K562 (cell line): ENCODE results near the gene SORT1. TPM values are rescaled to one million over a fixed set of nuclear protein-coding genes. Genes with fewer than 3 reads are reported as not detected.

Experiments
- CBX8 ChIP-seq: fragments of 200-600 bp; sonication (generic); IDR thresholded peaks from 2 replicates; pipeline ENCODE4 v1.6.1; 2012; ENCODE audit warnings: borderline replicate concordance, mixed run types, low read depth, mild to moderate bottlenecking, moderate library complexity, mixed read lengths, low read length, control low read depth, inconsistent platforms; ENCODE audit not compliant: poor library complexity, severe bottlenecking; ENCODE audit errors: extremely low read depth
- CHD2 ChIP-seq: IDR thresholded peaks from 2 replicates; pipeline ENCODE4 v1.6.1; 2011; ENCODE audit warnings: low read depth, low read length
- HSF4 ChIP-seq: fragments of 250-450 bp; sonication (Bioruptor Pico); IDR thresholded peaks from 2 replicates; pipeline ENCODE4 v2.1.2; 2022; ENCODE audit warnings: mild to moderate bottlenecking, moderate library complexity, borderline replicate concordance
- NFYB ChIP-seq: IDR thresholded peaks from 2 replicates; pipeline ENCODE4 v1.6.1; 2011; ENCODE audit warnings: mild to moderate bottlenecking, moderate library complexity; ENCODE audit not compliant: insufficient read length; ENCODE audit errors: extremely low read depth
- SLC30A9 ChIP-seq: fragments of 250-450 bp; sonication (Bioruptor Pico); IDR thresholded peaks from 2 replicates; pipeline ENCODE4 v1.8.0; 2022; ENCODE audit warnings: mild to moderate bottlenecking, moderate library complexity
- ZNF76 ChIP-seq: fragments of 250-450 bp; sonication (Bioruptor Pico); IDR thresholded peaks from 2 replicates; pipeline ENCODE4 v1.4.0; 2020; ENCODE audit warnings: mild to moderate bottlenecking, moderate library complexity, borderline replicate concordance
- polyA plus RNA-seq, 8 experiments: library from polyadenylated mRNA; depleted of rRNA in 4 of 8; stranded (reverse) in 5 of 8; unstranded in 3 of 8; fragments of >200 nt; fragmentation: Nextera tagmentation in 2 of 8; fragmentation: Illumina TruSeq in 1 of 8; extraction: Ambion mirVana in 2 of 8; extraction: Trizol in 1 of 8; gene quantifications; 2 replicates each; pipeline versions ENCODE4 v1.2.1 to v1.2.3, GENCODE V29; 2011 to 2014; ENCODE audit warnings: inconsistent platforms in 1 of 8, missing spikeins in 1 of 8
- total RNA-seq, 7 experiments: library from RNA; depleted of rRNA in 6 of 7; stranded (reverse); fragments of >200 nt in 6 of 7; fragmentation: Illumina TruSeq in 2 of 7; extraction: Trizol in 2 of 7; gene quantifications; 2 replicates each; pipeline versions ENCODE4 v1.2.1 to v1.2.3, GENCODE V29; 2011 to 2021; ENCODE audit warnings: low replicate concordance in 1 of 7
- TF ChIP-seq, protein P1 (sequence below), 2 experiments: fragments of 450-650 bp in 1 of 2; sonication (generic) in 1 of 2; formaldehyde crosslinking in 1 of 2; IDR thresholded peaks; 2 replicates each; pipeline versions ENCODE4 v1.7.1 to v1.9.0; 2016 to 2022; ENCODE audit warnings: inconsistent platforms in 1 of 2, mild to moderate bottlenecking in 1 of 2, missing genetic modification reagents in 1 of 2
- TF ChIP-seq, protein P2 (sequence below), 2 experiments: fragments of 250-450 bp in 1 of 2; fragments of 450-650 bp in 1 of 2; sonication (Bioruptor Pico) in 1 of 2; IDR thresholded peaks; 2 replicates each; pipeline versions ENCODE4 v1.6.1 to v1.8.0; 2016 to 2021; ENCODE audit warnings: mild to moderate bottlenecking in 2 of 2, moderate library complexity in 2 of 2, missing compliant biosample characterization in 1 of 2, missing genetic modification characterization in 1 of 2
- TF ChIP-seq, protein P3 (sequence below): fragments of 450-650 bp; IDR thresholded peaks from 2 replicates; pipeline ENCODE4 v1.6.1; 2017; ENCODE audit warnings: antibody characterized with exemption, mild to moderate bottlenecking
- TF ChIP-seq, protein P4 (sequence below): fragments of 250-450 bp; sonication (Bioruptor Pico); IDR thresholded peaks from 2 replicates; pipeline ENCODE4 v1.9.0; 2021; ENCODE audit warnings: mild to moderate bottlenecking

Gene SORT1
- total and polyA plus RNA-seq, 9 of the 15 experiments (the other 6 are each of a cell fraction or from before 2014, with no cell fraction given), result 27.4 to 112 (median 65.0) TPM

DNA sequence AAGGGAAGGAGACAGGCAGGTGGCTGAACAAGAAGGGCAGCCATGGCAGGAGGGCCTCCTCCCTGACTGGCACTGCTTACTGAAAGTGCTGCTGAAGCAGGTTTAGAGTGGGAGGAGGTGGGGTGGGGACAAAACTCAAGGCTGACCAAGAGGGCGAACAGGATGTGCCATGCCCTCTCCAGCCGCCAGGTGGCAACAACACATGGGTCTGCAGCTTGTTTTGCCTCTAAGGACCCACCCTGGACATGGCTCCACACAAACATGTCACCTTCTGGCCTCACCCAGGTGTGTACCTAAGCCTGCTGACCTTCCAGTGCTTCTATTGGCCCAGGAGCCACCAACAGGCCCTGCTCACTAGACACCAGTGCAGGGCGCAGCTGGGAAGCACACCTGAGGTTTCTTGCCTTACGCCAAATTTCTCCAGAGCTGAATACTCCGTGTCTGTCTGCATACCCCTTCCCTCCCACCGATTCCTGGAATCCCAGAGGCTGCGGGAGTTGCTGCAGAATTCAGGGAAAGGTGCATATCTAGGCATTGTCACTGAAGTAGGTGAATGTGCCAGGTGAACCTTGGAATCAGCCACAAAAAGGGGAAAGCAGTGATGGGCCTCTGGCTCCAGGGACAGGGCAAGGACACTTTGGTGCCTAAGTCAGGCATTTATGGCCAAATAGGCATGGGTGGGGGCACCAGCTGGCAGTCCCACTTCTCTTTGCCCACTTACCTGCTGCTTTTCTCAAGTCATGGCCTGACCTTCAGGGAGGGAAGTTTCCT is 120.1 kb downstream of the SORT1 start (continued):
- TF ChIP-seq, protein P1, sequence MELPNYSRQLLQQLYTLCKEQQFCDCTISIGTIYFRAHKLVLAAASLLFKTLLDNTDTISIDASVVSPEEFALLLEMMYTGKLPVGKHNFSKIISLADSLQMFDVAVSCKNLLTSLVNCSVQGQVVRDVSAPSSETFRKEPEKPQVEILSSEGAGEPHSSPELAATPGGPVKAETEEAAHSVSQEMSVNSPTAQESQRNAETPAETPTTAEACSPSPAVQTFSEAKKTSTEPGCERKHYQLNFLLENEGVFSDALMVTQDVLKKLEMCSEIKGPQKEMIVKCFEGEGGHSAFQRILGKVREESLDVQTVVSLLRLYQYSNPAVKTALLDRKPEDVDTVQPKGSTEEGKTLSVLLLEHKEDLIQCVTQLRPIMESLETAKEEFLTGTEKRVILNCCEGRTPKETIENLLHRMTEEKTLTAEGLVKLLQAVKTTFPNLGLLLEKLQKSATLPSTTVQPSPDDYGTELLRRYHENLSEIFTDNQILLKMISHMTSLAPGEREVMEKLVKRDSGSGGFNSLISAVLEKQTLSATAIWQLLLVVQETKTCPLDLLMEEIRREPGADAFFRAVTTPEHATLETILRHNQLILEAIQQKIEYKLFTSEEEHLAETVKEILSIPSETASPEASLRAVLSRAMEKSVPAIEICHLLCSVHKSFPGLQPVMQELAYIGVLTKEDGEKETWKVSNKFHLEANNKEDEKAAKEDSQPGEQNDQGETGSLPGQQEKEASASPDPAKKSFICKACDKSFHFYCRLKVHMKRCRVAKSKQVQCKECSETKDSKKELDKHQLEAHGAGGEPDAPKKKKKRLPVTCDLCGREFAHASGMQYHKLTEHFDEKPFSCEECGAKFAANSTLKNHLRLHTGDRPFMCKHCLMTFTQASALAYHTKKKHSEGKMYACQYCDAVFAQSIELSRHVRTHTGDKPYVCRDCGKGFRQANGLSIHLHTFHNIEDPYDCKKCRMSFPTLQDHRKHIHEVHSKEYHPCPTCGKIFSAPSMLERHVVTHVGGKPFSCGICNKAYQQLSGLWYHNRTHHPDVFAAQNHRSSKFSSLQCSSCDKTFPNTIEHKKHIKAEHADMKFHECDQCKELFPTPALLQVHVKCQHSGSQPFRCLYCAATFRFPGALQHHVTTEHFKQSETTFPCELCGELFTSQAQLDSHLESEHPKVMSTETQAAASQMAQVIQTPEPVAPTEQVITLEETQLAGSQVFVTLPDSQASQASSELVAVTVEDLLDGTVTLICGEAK (IDR thresholded peaks at IDR 0.05), result peak; percentile 28; the same call in 1 of the 2 replicates
- TF ChIP-seq, protein P1 (CRISPR knock-in tag; IDR thresholded peaks at IDR 0.05), result no peak
- TF ChIP-seq, protein P2, sequence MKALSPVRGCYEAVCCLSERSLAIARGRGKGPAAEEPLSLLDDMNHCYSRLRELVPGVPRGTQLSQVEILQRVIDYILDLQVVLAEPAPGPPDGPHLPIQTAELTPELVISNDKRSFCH (CRISPR knock-in tag; IDR thresholded peaks at IDR 0.05), result no peak
- TF ChIP-seq, protein P2 (tag; IDR thresholded peaks at IDR 0.05), result no peak
- TF ChIP-seq CBX8, result no peak
- no peak for TF ChIP-seq SLC30A9
- no peak for TF ChIP-seq HSF4 (CRISPR knock-in tag)
- TF ChIP-seq ZNF76 (CRISPR knock-in tag), result no peak
- no peak for TF ChIP-seq CHD2
- TF ChIP-seq, protein P3, sequence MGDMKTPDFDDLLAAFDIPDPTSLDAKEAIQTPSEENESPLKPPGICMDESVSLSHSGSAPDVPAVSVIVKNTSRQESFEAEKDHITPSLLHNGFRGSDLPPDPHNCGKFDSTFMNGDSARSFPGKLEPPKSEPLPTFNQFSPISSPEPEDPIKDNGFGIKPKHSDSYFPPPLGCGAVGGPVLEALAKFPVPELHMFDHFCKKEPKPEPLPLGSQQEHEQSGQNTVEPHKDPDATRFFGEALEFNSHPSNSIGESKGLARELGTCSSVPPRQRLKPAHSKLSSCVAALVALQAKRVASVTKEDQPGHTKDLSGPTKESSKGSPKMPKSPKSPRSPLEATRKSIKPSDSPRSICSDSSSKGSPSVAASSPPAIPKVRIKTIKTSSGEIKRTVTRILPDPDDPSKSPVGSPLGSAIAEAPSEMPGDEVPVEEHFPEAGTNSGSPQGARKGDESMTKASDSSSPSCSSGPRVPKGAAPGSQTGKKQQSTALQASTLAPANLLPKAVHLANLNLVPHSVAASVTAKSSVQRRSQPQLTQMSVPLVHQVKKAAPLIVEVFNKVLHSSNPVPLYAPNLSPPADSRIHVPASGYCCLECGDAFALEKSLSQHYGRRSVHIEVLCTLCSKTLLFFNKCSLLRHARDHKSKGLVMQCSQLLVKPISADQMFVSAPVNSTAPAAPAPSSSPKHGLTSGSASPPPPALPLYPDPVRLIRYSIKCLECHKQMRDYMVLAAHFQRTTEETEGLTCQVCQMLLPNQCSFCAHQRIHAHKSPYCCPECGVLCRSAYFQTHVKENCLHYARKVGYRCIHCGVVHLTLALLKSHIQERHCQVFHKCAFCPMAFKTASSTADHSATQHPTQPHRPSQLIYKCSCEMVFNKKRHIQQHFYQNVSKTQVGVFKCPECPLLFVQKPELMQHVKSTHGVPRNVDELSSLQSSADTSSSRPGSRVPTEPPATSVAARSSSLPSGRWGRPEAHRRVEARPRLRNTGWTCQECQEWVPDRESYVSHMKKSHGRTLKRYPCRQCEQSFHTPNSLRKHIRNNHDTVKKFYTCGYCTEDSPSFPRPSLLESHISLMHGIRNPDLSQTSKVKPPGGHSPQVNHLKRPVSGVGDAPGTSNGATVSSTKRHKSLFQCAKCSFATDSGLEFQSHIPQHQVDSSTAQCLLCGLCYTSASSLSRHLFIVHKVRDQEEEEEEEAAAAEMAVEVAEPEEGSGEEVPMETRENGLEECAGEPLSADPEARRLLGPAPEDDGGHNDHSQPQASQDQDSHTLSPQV, result peak; percentile 85
- TF ChIP-seq NFYB, result no peak
- TF ChIP-seq, protein P4, sequence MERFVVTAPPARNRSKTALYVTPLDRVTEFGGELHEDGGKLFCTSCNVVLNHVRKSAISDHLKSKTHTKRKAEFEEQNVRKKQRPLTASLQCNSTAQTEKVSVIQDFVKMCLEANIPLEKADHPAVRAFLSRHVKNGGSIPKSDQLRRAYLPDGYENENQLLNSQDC (CRISPR knock-in tag), result no peak
